AG04450 (cell line): ENCODE results near the gene SEZ6. TPM values are rescaled to one million over a fixed set of nuclear protein-coding genes. Genes with fewer than 3 reads are reported as not detected.
"Not testable (repeated sequence)": the region's sequence is repeated elsewhere in the genome, so short reads cannot be mapped to it uniquely, and the experiment has no call there.

Source experiments
- CTCF ChIA-PET: fragments of 300-600, 350-600 bp; formaldehyde crosslinking; extraction: SDS; loops from one replicate; lab custom pipeline; 2022; ENCODE audit warnings: antibody characterized with exemption, inconsistent platforms; lab: Charles Lee
- POLR2A ChIA-PET: fragments of 350-600 bp; formaldehyde crosslinking; extraction: SDS; loops from one replicate; lab custom pipeline; 2021; ENCODE audit warnings: antibody characterized with exemption, inconsistent platforms; lab: Yijun Ruan, JAX
- DNase-seq: peaks from one replicate; pipeline ENCODE4 v3.0.0-alpha.2; 2011; ENCODE audit warnings: low read depth, low spot score
- H3K27ac ChIP-seq: one replicate; pipeline ENCODE4 v1.5.1; 2012; ENCODE audit warnings: low read depth, low read length, control low read depth
- H3K27me3 ChIP-seq: one replicate; pipeline ENCODE4 v1.6.0; 2012; ENCODE audit warnings: low read length; ENCODE audit not compliant: control insufficient read depth, insufficient read depth
- H3K4me3 ChIP-seq: 2 replicates; pipeline ENCODE4 v1.5.1; 2011; ENCODE audit warnings: mild to moderate bottlenecking, low read depth, low read length, control low read depth
- H3K9me3 ChIP-seq: 2 replicates; pipeline ENCODE4 v1.5.1; 2012; ENCODE audit warnings: low read length; ENCODE audit not compliant: control insufficient read depth, insufficient read depth
- polyA plus RNA-seq: library from polyadenylated mRNA; depleted of rRNA; stranded (reverse); fragments of >200 nt; gene quantifications from 2 replicates; pipeline ENCODE4 v1.2.3, GENCODE V29; 2011
- TF ChIP-seq, protein P1 (sequence below): IDR thresholded peaks from 2 replicates; pipeline ENCODE4 v1.5.1; 2011; ENCODE audit warnings: low read depth, low read length, control low read depth, inconsistent platforms

Gene SEZ6
- polyA plus RNA-seq, 1 experiment = not detected

DNA sequence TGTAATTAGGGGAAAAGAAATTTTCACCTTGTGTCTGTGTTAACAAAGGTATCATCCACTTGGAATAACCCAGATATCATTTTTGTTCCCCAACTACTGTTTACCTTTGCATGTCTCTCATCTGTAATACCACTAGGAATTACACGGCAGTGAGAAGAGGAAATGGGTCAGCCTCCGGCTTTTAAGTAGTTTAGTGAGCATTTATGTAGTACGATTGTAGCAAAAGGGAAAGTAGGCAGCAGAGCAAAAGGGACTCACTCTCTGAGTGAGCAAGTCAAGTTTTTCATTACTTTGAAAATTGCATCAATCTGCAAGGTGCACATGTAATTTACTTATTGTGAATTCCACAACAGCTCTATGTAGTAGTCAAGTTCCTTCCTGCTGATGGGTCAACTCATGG lies 65.7 kb downstream of the SEZ6 start:
- Histone ChIP-seq H3K4me3 (no peak overlapping the region), H3K27ac (no peak overlapping the region), H3K27me3 (no peaks in the 10 kb centered on the region), H3K9me3 (no peaks in the 10 kb centered on the region)
- no peak for DNase-seq
- ChIA-PET POLR2A (no interaction called here), CTCF (interaction anchor here (1.2 kb wide), 1 partner anchor 14 kb away, joined by 3 read pairs; no protein-coding TSS in a partner anchor)
- TF ChIP-seq, protein P1, sequence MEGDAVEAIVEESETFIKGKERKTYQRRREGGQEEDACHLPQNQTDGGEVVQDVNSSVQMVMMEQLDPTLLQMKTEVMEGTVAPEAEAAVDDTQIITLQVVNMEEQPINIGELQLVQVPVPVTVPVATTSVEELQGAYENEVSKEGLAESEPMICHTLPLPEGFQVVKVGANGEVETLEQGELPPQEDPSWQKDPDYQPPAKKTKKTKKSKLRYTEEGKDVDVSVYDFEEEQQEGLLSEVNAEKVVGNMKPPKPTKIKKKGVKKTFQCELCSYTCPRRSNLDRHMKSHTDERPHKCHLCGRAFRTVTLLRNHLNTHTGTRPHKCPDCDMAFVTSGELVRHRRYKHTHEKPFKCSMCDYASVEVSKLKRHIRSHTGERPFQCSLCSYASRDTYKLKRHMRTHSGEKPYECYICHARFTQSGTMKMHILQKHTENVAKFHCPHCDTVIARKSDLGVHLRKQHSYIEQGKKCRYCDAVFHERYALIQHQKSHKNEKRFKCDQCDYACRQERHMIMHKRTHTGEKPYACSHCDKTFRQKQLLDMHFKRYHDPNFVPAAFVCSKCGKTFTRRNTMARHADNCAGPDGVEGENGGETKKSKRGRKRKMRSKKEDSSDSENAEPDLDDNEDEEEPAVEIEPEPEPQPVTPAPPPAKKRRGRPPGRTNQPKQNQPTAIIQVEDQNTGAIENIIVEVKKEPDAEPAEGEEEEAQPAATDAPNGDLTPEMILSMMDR = no peak

DNA sequence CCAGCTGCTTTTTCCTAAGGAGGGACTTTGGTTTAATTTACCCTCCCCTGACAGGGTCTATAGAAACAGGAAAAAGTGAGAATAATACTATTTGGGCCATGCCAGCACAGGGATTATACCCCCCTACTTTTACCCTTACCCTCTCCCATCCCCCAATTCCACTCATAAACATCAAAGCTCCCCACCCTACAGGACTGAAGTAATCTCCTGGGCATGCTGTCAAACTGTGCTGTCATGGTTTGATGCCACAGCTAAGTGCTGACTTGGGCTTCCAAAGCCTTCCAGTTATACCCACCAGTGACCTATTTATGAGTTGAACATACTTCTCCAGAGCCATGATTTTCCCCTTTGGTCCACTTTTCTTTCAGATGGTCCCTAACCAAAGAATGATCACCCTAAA lies 67.3 kb downstream of the SEZ6 start:
- no peak for DNase-seq
- ChIA-PET CTCF (interaction anchor here (0.5 to 1.8 kb wide), 3 partner anchors 175 to 187 kb away, joined by 3 to 9 read pairs (median 5); no protein-coding TSS in a partner anchor), POLR2A (no interaction called here)
- Histone ChIP-seq H3K4me3 (no peak overlapping the region), H3K27ac (no peak overlapping the region), H3K9me3 (no peaks in the 10 kb centered on the region), H3K27me3 (no peaks in the 10 kb centered on the region)
- TF ChIP-seq, protein P1 = no peak

DNA sequence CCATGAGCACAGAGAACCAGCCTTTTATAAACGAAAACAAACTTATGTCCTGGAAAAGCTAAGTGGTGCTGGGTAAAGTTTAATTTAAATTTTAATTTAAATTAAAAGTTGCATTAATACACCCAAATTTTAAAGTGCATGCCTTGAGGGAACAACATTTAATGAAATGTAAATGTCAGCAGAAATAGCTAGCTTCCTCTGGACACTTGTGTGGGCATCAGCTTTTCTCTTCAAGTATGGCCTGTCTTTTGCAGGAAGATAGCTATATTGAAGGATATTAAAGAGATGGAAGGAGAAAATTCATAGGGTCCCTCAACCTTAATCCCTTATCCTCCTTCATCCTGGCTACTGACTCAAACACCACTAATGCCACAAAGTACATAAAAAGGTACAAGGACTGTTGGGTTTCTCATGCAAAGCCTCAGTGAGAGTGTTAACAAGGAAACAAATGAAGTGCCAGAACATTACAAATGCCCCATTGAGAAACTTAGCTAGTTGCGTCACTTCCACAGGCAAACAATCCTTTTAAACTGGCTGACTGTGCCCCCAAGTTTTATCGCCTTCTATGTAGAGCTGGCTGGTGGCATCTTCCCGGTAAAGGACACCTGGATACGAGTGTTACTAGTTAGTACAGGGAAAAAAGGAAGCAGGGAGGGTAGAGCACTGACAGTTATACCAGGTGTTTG lies 68.6 kb downstream of the SEZ6 start:
- TF ChIP-seq, protein P1 = no peak
- H3K9me3 ChIP-seq = no peaks in the 10 kb centered on the region
- no peak overlapping the region for H3K4me3 ChIP-seq
- POLR2A ChIA-PET = interaction anchor here (0.6 kb wide), 1 partner anchor 12 kb away, joined by 3 read pairs; no protein-coding TSS in a partner anchor
- no peak for DNase-seq
- no peaks in the 10 kb centered on the region for H3K27me3 ChIP-seq
- no peak overlapping the region for H3K27ac ChIP-seq
- CTCF ChIA-PET = interaction anchor here (0.7 to 1.8 kb wide), 3 partner anchors 16 to 211 kb away, joined by 3 to 6 read pairs (median 4); partner anchors contain the start of gene TLCD1

DNA sequence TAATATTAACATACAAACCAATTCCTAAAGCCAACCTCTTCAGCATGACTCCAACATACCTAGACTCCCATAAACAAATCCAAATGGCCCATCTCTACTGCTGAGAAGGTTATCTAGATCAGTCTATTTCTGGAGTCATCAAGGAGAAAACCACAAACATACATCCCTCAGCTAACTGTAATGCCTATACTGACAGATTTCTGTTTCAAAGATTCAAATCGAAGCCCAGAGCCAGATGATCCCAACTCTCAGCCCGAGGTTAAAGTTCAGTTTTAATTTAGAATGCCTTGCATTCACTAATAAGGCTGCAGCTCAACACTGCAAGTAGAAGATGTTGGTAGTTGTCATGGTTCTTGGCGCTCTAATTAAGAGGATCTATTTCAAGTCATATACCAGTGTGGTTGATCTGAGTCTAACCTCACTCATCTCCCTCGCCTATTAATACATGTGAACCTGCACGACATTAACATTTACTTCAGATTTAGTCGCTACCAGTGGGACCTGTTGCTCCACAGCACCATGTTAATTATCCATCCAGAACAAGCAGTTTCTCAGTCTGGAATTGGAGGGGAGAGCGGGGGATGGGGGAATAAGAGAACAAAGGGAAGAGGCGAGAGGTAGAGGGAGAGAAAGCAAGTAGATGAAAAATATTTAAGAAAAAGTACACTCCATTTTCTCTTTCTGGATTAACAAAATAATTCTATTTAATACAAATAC lies 69.9 kb downstream of the SEZ6 start:
- Histone ChIP-seq H3K9me3 (no peaks in the 10 kb centered on the region), H3K27me3 (no peaks in the 10 kb centered on the region), H3K4me3 (no peak overlapping the region), H3K27ac (no peak overlapping the region)
- ChIA-PET CTCF (interaction anchor here (1.8 kb wide), 1 partner anchor 209 kb away, joined by 6 read pairs; the partner anchor contains the start of gene TLCD1), POLR2A (no interaction called here)
- no peak for DNase-seq
- TF ChIP-seq, protein P1 = no peak

DNA sequence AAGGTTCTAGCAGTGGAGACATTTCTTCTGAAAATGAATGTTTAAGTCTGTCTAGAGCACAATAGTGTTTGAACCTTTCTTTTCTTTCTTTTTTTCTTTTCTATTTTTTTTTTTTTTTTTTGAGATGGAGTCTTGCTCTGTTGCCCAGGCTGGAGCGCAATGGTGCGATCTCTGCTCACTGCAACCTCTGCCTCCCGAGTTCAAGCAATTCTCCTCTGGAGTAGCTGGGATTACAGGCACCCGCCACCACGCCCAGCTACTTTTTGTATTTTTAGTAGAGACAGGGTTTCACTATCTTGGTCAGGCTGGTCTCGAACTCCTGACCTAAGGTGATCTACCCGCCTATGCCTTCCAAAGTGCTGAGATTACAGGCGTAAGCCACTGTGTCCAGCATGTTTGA lies 71.3 kb downstream of the SEZ6 start:
- H3K9me3 ChIP-seq, H3K27me3 ChIP-seq, DNase-seq, POLR2A ChIA-PET, H3K27ac ChIP-seq, H3K4me3 ChIP-seq: not testable (repeated sequence)
- CTCF ChIA-PET = interaction anchor here (1.5 kb wide), 1 partner anchor 171 kb away, joined by 4 read pairs; no protein-coding TSS in a partner anchor
